Measurements from ENCODE around the gene ADARB2.

ADARB2 gene

GRCh38 chr10:1376384-1376945, 360.9 kb downstream of the ADARB2 start:
- no peak for DNase-seq

GRCh38 chr10:1375346-1376170, 361.8 kb downstream of the ADARB2 start:
- DNase-seq: no peak

GRCh38 chr10:1374511-1375345, 362.6 kb downstream of the ADARB2 start:
- DNase-seq: no peak

DNA sequence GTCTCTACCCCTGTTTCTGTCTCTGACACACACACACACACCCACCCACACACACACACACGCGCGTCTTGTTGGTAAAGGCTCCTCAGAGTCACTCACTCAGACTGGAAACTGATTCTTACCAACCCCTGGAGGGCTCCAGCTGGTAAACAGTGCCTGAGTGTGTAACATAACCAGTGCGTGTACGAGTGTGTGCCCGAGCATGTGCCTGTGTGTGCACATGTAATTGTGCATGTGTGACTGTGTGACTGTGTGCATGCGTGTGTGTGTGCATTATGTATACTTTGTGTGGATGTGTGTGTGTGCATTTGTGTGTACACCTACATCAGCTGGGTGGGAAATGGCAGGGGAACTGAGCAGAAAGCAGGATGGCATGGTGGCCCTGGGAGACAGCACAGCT, 364.0 kb downstream of the ADARB2 start:
- DNase-seq: no peak

GRCh38 chr10:1372212-1372611, 365.1 kb downstream of the ADARB2 start:
- DNase-seq: no peak

DNA sequence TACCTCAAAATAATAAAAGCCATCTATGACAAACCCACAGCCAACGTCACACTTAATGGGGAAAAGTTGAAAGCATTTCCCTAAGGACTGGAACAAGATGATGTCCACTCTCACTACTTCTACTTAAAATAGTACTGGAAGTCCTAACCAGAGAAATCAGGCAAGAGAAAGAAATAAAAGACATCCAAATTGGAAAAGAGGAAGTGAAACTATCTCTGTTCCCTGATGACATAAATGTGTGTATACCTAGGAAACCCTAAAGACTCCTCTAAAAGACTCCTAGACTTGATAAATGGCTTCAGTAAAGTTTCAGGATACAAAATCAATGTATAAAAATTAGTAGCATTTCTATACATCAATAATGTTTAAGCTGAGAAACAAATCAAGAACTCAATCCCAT, 367.0 kb downstream of the ADARB2 start:
- DNase-seq: no peak

DNA sequence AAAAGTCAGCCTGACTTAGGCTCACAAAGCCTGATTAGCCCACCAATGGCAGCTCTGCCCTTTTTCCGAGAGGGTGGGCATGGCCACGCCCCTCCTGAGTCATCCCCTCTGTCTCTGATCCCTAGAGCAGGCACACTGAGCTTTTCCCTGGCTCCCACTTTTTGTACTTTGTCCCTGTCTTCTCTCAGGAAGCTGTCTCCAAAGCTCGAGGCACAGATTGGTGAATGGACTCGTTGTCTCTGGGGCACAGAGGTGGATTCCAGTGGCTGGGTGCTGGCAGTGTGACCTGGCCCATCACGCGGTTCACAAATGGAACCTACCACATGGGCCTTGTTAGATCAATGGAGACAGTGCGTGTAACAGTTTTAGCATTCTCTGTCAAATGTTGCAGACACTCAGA, 367.7 kb downstream of the ADARB2 start:
- DNase-seq: no peak

- DNase-seq: no peak
Measured at GRCh38 chr10:1369197-1369596, 368.1 kb downstream of the ADARB2 start.

DNA sequence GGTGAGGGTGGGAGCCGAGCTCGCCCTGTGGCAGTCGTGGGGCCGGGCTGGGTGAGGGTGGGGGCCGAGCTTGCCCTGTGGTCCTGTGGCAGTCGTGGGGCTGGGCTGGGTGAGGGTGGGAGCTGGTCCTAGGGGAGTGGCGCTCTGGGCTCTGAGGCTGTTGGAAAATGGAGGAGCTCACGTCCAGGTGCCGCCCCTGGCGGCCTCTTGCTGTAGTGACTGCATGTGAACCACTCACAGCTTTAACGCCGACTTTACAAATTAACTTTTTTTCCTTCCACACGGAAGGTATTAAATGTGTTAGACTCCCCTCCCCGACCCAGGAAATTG, 368.5 kb downstream of the ADARB2 start:
- peak; percentile 59 for DNase-seq

GRCh38 chr10:1367938-1368841, 369.1 kb downstream of the ADARB2 start:
- no peak for DNase-seq

DNA sequence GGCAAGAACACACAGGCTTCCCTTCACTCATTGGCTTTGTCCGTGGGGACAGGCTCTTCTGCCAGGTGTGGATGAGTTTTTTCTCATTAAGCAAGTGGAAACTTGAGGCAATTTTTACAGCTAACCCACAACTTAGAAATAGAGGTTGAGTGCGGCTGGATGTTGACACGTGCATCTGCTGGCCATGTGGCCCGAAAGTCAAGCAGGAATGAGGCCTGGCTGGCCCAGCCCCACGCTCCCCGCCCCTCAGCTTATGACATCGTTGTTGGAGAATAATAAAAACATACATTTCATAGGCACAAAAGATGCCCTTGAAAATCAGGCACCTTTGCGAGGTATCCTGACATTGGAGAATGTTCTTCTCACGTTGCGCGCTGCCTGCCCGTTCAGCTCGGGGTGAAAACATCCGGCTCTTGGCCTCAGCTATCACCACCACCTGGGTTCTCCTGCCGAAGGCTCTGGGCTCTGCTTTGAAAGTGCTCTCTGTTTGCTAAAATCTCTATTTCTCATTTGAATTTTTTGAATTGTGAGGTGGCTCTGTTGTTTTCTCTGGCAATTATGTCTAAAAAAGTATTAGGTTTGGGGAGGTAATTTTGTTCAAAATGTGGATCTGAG, 370.4 kb downstream of the ADARB2 start:
- DNase-seq: no peak

DNA sequence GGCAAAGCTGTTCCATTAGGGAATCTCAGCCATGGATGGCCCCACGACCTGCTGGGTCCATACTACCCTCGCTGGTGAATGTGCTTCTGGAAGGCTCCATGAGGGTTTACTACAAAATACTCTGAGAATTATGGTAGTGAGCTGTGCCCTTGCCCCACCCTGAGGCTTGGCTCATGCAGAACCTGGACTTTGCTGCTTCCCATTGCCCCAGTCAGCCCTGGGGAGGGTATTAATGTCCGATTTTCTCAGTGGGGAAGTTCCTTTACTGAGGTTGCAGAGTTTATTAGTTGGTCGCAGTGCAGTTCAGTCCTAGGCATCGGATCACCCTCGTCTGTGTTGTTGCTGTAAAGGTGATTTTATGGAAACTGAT, 371.0 kb downstream of the ADARB2 start:
- no peak for DNase-seq

DNA sequence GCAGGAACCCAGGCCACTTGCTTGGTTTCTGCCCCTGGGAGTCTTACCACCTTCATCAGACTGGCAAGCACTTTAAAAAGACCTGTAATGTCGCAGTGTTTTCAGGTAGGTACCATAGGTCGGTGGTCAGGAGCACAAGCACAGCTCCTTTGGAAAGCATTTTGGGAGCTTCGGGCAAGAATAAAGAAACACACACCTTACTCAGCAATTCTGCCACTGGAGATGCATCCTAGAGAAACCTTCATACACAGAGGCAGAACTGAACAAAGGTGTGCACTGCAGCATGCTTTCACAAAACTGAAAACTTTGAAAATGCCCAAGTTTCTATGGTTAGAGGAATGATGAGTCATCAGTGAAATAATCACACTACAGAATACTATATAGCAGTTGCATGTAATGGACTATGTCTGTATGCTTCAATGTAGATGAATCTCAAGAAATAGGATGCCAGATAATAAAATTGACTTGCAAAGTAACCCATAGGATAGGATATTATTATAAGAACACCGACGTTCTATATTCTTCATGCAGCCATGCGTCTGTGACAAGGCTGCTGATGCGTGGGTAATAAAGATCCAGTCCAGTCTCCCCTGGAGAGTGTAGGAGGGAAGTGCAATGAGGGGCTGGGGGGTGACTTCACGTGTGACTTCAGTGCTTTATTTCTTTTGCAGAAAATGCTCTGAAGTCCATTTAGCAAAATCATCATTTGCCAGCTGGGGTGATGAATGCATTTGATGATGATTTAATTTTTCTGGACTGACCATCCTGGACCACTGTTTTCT, 371.6 kb downstream of the ADARB2 start:
- no peak for DNase-seq

- no peak for DNase-seq
Measured at GRCh38 chr10:1364151-1364910, 373.0 kb downstream of the ADARB2 start.

DNA sequence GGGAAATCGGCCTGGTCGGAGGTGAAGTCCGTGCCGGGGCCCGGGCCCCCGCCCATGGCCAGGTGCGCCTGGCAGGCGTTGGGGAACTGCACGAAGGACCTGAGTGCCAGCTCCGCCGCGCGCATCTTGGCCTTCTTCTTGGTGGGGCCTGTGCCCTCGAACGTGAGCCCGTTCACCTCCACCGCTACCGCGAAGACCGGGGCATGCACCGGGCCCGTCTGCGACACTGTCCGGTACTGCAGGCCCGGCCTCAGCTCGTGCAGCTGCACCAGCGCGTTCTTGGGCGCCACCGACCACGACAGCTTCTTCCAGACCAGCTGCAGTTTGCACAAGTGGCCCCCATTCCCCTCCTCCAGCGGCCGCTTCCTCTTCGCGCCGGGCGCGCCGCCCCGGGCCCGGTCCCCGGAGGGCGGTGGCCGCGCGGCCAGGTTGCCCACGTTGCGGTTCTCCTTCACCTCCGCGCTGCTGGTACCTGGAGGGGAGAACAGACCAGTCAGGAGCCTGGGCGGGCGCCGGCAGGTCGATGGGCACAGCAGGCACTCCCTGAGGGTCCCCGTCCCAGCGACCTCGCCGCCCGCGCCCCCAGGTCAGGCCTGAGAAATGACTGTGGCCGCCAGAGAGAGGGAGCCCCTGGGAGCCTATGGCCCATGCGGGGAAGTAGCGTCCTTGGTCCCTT, 373.7 kb downstream of the ADARB2 start:
- DNase-seq: no peak

DNA sequence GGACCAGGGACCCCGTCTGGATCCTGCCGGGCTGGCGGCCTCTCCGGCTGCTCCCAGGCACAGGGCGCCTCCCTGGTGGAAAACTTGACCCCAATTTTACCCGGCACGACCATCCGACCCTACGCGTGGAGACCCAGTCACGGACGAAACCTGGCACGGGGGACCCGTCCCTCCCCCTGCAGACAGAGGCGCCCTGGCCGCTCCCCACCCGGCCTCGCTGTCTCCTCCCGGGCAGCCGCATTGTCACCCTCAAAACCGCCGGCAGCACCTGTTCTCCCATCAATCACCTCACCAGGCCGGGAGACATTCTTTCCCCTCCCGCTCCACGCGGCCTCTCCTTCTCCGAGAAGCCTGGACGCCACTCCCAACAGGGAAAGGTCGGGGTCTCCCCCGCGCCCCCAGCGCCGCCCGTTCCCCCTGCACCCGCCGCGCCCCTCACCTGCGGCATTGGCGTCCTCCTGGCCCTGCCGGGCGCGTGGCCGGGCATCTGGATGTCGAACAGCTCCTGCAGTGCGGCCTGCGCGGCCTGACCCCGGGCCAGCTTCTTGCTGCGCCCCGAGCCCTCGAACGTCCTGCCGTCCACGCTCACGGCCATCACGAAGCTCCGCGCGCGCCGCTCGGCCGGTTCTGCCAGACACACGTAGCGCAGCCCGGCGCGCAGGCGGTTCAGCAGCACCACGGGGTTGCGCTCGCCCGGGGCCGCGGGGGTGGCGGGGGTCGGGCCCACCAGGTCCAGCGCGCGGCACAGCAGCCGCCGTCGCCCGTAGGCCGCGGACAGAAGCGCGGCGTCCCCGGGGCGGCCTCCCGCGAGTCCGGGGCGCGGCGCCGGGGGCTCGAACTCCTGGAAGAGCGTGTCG, 374.5 kb downstream of the ADARB2 start:
- no peak for DNase-seq

DNA sequence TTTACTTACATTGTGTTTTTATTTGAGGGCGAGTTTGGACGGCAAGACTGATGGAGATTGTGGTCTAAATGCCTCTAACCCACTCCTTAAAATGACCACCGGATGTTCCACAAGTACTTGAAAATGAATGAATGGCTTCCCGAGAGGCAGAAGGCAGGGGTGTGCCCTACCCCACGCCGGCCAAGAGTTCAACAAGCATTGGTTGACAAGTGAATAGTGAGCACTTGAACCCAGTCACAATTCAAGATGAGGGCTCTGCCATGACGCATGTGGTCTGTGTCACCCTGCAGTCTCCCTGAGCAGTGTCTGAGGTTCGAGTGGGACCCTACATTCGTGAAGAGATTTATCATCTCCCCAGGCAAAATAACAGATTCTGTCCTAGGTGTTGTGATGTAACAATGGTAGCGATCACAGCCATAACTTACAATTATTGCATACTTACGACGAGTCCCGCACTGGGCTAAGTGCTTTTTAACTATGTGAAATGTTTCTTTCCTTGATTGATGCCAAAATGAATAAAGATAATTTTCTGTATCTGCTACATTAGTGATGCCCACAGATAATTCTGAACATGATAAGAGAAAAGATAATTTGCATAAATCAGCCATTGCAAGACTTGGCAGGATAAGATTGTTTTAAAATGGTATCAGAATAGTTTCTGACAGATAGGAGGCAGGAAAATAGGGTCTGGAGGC, 375.8 kb downstream of the ADARB2 start:
- DNase-seq: no peak

GRCh38 chr10:1360558-1361164, 376.7 kb downstream of the ADARB2 start:
- no peak for DNase-seq

Data from DMS53 (cell line).